DMS114 treated with DMSO at 0.1 percent for 48 hours (cell line): ENCODE data around the gene HELZ.

Experiments
- DNase-seq: peaks from one replicate; lab custom pipeline; 2025; ENCODE audit not compliant: unreplicated experiment; lab: John Stamatoyannopoulos, UW

Gene HELZ

GRCh38 chr17:67092291-67092690 lies 152.7 kb downstream of the HELZ start:
- DNase-seq = no peak

GRCh38 chr17:67090341-67090740 lies 154.7 kb downstream of the HELZ start:
- no peak for DNase-seq

- no peak for DNase-seq
These were observed 156.4 kb downstream of the HELZ start for GRCh38 chr17:67088639-67089038.

- no peak for DNase-seq
These were observed 159.6 kb downstream of the HELZ start for GRCh38 chr17:67085406-67085805.

DNA sequence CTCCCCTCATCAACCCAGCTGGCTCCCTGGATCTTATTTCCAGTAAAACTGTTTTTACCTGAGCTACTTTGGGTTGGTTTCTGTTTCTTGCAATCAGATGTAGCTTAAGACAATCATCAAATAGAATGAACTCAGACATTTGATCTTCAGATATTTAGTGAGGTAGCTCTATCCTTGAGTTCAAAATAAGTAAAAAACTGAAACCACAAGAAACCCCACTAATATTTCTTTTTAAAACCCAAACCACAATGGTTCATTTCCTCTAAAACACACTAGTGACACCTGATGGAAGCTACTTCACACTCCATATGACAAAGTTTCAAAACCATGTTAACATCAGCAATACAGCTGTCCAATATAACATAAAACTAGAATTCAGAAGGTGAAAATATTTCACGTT lies 162.9 kb downstream of the HELZ start:
- DNase-seq = no peak

DNA sequence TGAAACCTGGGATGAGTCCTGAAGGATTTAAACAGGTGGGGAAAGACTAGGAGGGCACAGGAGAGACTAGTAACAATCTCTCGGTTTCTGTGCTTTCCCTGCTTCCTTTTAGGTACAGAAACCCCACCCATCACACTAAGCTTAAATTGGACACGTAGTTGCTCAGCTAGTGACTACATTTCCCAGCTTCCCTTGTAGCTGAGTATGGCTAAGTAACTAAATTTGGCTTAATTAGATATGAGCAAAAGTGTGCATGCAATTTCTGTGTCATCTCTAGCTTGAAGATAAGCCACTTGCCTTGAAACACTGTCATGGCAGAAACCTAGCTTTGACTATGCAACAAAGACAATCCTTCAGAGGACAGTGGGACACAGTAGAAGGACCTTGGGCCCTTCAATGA lies 164.2 kb downstream of the HELZ start:
- DNase-seq = no peak

DNA sequence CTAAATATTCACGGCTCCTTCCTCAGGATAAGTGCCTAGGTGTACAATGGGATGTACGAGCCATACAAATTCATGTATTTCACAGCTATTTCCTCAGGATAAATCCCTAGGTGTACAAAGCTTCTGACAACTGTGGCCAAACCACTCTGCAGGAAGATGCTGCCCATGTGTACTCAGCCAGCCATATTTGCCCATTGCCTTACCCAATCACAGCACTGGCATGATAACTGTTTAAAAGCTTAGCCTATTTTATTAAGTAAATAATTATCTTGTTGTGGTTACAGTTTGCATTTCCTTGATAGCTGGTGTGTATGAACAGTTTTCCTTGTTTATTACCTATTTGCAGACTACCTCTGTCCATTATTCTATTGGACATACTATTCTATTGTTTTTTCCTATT lies 165.5 kb downstream of the HELZ start:
- no peak for DNase-seq

GRCh38 chr17:67078292-67078691 lies 166.7 kb downstream of the HELZ start:
- no peak for DNase-seq

- no peak for DNase-seq
These were observed 168.7 kb downstream of the HELZ start for GRCh38 chr17:67076290-67076689.

GRCh38 chr17:67074781-67075180 lies 170.2 kb downstream of the HELZ start:
- no peak for DNase-seq

DNA sequence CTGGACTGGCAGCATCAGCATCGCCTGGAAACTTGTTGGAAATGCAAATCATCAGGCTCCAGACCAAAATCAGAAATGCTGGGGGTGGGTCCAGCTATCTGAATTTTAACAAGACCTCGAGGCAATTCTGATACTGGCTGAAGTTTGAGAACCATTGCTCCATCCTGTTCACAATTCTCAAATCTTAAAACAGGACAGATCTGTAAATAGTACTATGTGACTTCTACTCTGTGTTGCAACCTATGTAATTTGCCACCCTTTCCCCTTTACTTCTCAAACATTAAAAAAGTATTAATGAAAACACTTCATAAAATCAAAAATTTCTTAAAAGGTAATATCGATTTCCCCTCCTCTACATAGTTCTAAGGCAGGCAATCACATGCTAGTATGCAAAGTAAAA lies 172.1 kb downstream of the HELZ start:
- no peak for DNase-seq

GRCh38 chr17:67071595-67071994 lies 173.4 kb downstream of the HELZ start:
- DNase-seq = no peak

- DNase-seq = no peak
These were observed 175.3 kb downstream of the HELZ start for GRCh38 chr17:67069603-67070136.

DNA sequence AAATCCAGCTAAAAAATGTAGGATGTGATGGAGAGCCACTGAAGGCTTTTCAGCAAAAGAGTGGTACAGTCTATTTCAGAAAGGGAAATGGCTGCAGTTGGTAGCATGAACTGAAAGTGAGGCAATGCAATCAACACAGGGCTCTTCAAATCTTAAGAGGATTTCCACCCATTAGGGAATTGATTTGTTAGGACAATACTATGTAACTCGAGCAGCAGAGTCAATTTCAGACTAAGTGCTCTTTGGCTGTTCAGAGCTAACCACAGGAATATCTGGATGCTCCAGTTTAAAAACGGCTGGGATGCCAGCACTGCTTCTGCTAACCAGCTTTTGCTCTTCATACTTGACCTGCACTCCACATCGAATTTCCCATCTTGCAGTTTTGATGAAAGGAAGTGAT lies 176.0 kb downstream of the HELZ start:
- DNase-seq = no peak

GRCh38 chr17:67067571-67068482 lies 177.2 kb downstream of the HELZ start:
- no peak for DNase-seq

GRCh38 chr17:67066717-67067116 lies 178.3 kb downstream of the HELZ start:
- no peak for DNase-seq

DNA sequence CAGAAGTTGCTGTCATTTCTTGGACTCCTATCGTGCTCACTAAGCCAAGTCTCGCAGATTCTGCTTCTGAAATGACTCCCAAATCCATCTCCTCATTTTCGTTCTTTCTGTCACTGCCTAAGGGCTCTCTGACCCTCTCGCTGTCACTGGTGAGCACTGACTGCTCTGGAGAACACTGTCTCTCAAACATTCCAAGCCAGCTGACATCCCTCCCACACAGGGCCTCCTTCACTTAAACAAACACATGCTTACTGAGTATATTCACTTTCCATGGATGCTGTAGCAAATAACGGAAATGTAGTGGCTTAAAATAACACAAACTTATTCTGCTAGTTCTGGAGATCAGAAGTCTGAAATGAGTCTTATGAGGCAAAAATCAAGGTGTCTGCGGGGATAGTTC lies 181.9 kb downstream of the HELZ start:
- no peak for DNase-seq

- no peak for DNase-seq
These were observed 185.6 kb downstream of the HELZ start for GRCh38 chr17:67059372-67059771.

GRCh38 chr17:67058036-67058435 lies 187.0 kb downstream of the HELZ start:
- DNase-seq = no peak

DNA sequence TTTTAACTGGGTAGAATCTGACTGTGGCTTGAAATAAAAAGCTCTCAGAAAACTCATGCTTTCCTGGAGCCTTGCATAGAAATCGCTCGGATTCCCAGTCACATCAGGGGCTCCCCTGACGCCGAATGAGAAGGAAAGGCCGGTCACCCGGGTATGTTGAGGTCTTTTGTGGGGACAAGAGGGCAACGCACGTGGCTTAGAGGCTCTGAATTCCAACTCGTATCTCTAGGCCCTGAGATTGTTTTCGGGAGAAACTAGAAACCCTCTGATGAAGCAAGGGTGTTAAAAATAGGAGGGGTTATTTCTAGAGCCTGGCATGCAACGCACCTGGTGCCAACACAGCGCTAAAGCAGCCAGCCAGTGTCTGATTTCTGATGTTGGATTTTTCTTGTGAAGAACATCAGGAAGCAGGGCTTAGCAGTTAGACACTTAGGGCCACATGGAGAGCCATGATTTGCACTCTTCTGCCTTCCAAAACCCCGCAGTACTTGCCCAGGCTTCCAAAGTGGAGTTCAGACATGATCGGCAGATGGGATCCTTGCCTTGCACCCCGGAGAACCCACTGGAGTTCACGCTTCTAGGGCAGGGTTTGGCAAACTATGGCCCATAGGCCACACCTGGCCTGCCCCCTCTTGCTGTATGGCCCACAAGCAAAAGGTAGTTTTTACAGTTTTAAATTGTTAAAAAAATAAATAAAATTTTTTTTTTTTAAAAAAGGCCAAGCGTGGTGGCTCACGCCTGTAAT lies 188.1 kb downstream of the HELZ start:
- DNase-seq = no peak

- DNase-seq = no peak
These were observed 188.9 kb downstream of the HELZ start for GRCh38 chr17:67055811-67056745.
